Activated CD8-positive, alpha-beta memory T cell treated with anti-CD3 and anti-CD28 coated beads for 48 hours (primary cell): Measurements from ENCODE around the gene IL23A.
A peak's percentile ranks its signal among the peaks of the same experiment; 100 is the strongest.
"Not testable (repeated sequence)": the region's sequence is repeated elsewhere in the genome, so short reads cannot be mapped to it uniquely, and the experiment has no call there.

Experiments used
- DNase-seq, 3 experiments: peaks; one replicate each; pipeline ENCODE4 v3.0.0-alpha.2; 2020; ENCODE audit warnings: low read depth in 2 of 3, low spot score in 2 of 3

Gene IL23A

DNA sequence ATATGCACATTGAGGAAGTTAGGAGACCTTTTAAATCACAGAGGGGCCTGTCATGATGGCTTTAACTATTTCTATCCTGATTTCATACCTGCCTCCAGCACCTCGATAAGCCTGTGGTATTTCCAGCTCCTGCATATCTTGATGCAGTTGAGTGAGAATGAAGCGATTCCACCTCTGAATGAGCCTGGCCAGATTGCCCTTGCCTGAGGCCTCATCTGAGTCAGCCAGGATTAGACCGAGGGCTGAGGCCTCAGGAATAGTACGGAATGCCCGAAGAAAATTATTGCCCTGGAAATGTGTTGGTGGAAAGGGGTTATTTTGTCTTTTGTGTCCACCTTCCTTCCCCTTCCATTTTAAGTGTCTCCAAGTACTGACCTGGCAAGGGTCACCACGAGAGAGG, 14.5 kb upstream of the IL23A start:
- DNase-seq, result no peak

GRCh38 chr12:56326126-56326525, 12.6 kb upstream of the IL23A start:
- DNase-seq, result no peak

GRCh38 chr12:56326533-56326932, 12.2 kb upstream of the IL23A start:
- no peak for DNase-seq

- DNase-seq, result no peak
These were observed 7.7 kb upstream of the IL23A start for GRCh38 chr12:56330936-56331490.

DNA sequence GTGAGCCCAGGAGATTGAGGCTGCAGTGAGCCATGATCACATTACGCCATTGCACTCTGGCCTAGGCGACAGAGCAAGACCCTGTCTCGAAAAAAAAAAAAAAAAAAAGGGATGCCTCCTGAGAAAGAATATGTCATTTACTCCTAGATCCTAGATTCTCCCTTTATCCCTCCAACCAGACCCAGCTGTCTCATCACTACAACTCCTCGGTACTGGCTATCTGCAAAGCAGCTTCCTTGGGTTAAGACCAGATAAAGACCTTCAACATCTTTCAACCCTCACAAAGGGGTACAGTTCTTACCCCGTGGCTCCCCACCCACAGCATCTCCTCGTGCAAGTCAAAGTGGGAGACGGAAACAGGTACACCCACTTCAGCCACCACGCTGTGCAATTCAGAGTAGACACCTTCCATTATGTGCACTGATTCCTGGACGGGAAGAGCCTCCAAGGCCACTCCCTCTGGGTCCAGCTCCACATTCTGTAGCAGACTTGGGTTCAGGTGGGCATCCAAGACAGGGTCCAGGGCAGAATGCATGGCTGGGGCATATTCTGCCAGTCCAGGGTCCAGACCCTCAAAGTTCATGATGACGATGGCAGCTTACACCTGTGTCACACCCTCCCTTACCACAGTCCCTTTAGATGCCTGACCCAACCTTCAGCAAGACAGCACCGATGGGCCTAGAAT, 6.0 kb upstream of the IL23A start:
- DNase-seq, result no peak

DNA sequence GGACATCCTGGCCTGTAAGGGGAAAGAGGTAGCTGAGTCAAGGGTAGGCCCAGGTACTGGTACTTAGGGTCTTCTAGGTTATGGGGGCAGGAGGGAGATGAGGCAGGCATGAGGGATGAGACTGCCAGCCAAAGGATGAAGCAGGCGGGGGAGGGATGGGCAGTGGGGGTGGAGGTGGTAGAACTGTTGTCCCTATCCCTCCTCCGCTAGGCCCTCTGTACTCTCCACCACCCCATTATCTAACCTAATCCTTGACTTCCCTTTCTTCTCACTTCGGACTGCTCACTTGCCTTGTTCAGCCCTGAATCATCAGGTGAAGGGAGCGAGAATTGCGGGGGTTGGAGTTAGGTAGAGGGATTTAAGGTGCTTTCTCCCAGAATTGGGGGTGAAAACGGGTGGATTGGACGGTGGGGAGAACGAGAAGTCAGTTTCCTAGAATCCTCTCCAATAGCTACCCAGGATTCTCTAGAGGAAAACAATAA, 5.4 kb upstream of the IL23A start:
- no peak for DNase-seq

GRCh38 chr12:56333679-56334489, 4.8 kb upstream of the IL23A start, which contains the start of gene PAN2:
TSS of gene PAN2 (minus strand) at chr12:56334000. CDS start at chr12:56333094, 906 bp downstream.
- peak; percentile 63 to 86 (median 86) for DNase-seq

DNA sequence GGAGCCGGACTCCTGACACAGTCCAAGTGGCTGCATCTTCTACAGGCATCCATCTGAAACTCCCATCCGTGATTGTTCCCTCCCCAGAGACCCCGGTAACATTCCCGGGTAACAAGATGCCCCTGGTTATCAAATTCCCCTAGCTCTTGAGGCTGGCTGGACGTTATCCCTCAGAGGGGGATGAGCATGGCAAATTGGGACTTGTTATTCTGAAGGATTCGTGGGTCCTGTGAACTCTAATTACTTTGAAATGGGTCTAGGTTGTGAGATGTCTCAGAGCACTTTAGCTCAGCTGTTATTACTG, 4.2 kb upstream of the IL23A start:
- no peak for DNase-seq

DNA sequence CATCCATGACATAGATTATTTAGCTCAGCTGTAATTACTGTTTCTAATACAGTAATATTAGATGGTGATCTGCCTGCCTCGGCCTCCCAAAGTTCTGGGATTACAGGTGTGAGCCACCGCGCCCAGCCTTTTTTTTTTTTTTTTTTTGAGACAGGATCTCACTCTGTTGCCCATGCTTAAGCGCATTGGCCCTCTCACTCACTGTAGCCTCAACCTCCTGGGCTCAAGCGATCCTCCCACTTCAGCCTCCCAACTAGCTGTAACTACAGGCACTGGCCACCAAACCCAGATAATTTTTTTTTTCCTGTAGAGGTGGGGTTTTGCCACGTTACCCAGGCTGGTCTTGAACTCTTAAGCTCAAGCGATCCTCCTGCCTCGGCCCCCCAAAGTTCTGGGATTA, 3.2 kb upstream of the IL23A start:
- not testable (repeated sequence) for DNase-seq

GRCh38 chr12:56336361-56337167, 2.1 kb upstream of the IL23A start:
- no peak for DNase-seq

DNA sequence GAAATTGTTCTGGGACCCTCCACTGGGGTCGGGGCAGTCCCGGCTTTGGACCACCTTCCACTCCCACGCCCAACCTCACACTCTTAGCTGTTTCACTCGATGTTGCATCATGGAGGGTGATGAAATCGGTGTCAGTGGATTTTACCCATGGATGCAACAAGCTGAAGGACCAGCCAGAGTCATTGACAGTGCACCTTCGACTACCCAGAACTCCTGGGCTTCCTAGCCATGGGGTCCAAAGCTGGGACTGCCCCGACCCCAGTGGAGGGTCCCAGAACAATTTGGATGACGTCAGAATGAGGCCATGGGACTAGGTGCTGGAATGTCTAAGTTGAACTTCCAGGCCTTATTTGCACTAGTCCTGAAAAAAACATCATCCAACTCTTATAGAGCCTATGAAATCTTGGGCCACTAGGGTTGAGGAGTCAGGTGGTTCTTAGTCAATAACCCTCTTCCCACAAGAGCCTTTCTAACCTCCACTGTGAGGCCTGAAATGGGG, 882 bp upstream of the IL23A start:
- no peak for DNase-seq

DNA sequence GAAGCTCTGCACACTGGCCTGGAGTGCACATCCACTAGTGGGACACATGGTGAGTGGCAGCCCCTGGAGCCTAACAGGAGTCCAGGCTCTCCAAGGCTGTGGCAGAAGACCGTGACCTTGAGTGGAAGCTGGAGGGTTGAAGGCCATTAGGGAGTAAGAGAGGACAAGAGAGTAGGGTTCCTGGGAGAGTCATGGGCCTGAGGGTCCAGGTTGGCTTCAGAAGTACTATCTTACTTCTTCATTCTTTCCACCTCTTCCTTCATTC, 406 bp downstream of the IL23A start:
- no peak for DNase-seq

DNA sequence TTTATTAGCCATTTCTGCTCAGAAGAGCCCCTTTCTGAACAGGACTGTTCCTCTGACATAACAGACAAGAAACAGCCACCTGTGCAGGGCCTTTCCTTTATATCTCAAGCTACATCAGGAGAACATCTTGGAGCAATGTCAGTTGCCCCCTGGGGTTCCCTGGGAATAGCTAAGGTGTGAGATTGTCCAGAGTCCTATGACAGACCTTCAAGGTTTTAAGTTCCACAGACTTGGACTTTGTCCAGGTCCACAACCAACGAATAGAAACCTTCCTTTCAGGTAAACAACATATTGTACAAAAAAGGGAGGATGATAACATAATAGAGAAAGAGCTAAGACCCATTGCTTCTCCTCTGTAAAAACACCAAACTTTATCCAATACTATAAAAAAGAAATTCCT, 2.9 kb downstream of the IL23A start:
- no peak for DNase-seq

DNA sequence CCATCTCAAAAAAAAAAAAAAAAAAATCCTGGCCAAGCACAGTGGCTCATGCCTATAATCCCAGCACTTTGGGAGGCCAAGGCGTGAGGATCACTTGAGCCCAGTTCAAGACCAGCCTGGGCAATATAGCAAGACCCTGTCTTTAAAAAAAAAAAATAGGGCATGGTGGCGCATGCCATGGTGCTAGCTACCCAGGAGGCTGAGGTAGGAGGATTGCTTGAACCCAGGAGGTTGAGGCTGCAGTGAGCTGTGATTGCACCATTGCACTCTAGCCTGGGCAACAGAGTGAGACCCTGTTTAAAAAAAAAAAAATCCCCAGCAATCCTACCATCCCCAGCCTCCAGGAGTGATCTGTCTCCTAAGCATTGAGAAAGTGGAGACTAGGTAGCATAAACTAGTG, 3.6 kb downstream of the IL23A start:
- not testable (repeated sequence) for DNase-seq

- DNase-seq, result no peak
These were observed 8.0 kb downstream of the IL23A start for GRCh38 chr12:56346675-56347074.

- not testable (repeated sequence) for DNase-seq
These were observed 8.6 kb downstream of the IL23A start for GRCh38 chr12:56347255-56347654.

DNA sequence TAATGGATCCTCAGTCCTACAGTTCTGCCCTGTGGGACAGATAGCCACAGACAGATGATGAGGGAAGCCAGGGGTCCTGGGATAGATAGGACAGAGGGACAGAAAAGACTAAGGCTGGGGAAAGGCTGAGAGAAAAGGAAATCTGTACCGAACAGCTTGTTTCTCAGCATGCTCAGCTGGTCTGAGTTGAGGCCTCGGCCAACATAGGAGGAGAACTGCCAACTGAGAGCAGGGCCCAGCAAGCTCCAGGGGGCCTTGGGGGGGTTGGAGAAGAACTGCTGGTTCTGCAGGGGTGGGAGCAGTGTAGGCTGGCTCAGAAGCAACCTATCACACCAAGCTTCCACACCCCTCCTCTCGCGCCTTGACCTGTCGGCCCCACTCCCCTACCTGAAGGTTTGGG, 10.1 kb downstream of the IL23A start:
- no peak for DNase-seq

DNA sequence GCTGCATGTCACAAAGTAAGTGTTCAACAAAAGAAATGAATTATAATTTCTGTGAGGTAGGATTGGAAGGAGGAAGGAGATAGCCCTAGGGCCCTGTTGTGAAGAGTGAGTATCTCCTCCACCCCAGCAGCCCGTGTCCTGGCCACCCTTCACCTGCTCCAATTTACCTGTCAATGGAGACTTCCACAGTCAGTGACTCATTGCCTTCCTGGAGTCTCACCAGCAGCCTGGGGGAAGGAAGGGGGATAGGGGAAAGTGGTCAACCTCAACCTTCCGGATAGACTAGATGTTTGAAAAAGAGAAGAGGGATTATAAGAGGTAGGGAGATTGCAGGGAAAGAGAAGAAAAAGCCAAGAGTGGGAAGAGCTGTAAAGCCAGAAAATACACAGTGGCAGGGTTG, 12.0 kb downstream of the IL23A start:
- DNase-seq, result no peak

DNA sequence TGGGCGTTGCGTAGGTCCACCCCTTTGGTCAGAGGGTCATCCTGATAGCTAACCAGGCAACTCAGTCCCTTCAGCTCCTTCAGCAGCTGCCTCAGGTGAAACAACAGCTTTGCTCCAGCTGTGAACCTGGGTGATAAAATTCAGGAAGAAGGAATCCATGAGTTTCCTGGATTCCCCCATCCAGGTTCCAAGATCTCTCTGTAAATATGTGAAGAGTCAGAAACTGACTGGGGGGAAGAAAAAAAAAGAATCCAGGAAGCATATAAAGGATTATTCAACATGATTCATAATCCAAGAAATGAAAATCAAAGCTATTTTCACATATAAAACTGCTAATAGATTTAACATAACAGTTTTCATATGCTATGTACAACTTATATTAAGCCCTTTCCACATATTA, 12.6 kb downstream of the IL23A start:
- no peak for DNase-seq

DNA sequence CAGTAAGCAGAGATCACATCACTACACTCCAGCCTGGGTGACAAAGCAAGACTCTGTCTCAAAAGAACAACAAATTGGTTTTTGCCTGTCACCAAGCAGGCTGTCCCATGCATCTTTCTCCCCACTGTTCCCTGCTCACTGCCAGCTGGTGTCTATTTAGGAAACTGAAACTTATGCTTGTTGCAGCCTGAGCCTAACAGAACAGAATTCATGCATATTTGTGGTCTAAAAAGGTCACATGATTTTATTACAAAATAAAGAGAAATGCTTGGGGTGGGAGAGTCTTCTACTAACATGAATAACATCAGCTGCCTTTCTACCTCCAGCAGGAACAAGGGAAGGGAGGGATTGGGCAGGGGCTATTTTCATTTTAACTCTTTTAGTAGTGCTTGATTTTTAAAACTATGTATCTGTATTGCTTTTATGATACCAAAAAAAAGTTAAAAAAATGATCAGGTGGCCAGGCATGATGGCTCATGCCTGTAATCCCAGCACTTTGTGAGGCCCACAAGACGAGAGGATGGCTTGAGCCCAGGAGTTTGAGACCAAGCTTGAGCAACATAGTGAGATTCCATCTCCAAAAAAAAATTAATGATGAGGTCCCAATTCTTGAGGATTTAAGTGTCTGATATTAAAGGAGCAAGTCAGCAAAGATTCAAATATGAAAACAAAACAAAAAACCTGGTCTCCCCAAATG, 20.3 kb downstream of the IL23A start:
- DNase-seq, result no peak
